SH-SY5Y (cell line): ENCODE measurements around the gene C2orf72.

Experiments used
- GATA2 ChIP-seq: IDR thresholded peaks from 2 replicates; pipeline ENCODE4 v1.6.1; 2011; ENCODE audit warnings: mild to moderate bottlenecking, low read depth, low read length
- GATA3 ChIP-seq: IDR thresholded peaks from 2 replicates; pipeline ENCODE4 v1.6.1; 2011; ENCODE audit warnings: low read depth, mild to moderate bottlenecking, low read length, moderate library complexity

- TF ChIP-seq GATA2 (no peak), GATA3 (no peak)
Measured at GRCh38 chr2:231062776-231063175, 25.5 kb downstream of the C2orf72 start.
